ENCODE data around the gene ZNF398.

Gene ZNF398

GRCh38 chr7:149180722-149181449, 33.6 kb downstream of the ZNF398 start:
- H3K79me2 ChIP-seq (ENCODE audit: insufficient read depth, low read length), result no peaks in the 10 kb centered on the region
- H3K4me3 ChIP-seq (ENCODE audit: insufficient read depth, low read length, poor library complexity, severe bottlenecking), result no peak overlapping the region
- no peaks in the 10 kb centered on the region for H3K36me3 ChIP-seq (ENCODE audit: low read length)
- no peaks in the 10 kb centered on the region for H3K9me3 ChIP-seq (ENCODE audit: insufficient read depth, low read length)
- no peaks in the 10 kb centered on the region for H4K20me1 ChIP-seq (ENCODE audit: low read depth, low read length)
- H3K9ac ChIP-seq (ENCODE audit: low read length), result no peak overlapping the region
- peaks cover 5% of the 10 kb centered on the region; the same call in 1 of the 2 replicates for H3F3A ChIP-seq (ENCODE audit: insufficient read depth)
- no peak overlapping the region for H2AFZ ChIP-seq (ENCODE audit: low read depth, low read length, severe bottlenecking)
- no peaks in the 10 kb centered on the region for H3K9me2 ChIP-seq (replicated peaks; ENCODE audit: insufficient read depth, low read length)
- H3K27me3 ChIP-seq (ENCODE audit: low read length), result no peaks in the 10 kb centered on the region
- TF ChIP-seq EZH2phosphoT487 (conservative IDR thresholded peaks at IDR 0.05; ENCODE audit: low read length), result no peak
- TF ChIP-seq CTCF (IDR thresholded peaks at IDR 0.05; ENCODE audit: insufficient read depth, low read length, poor library complexity, severe bottlenecking), result no peak
- no peak overlapping the region for H3K4me2 ChIP-seq (ENCODE audit: low read depth, low read length, poor library complexity, severe bottlenecking)
- H3K27ac ChIP-seq (ENCODE audit: low read depth, low read length), result no peak overlapping the region

DNA sequence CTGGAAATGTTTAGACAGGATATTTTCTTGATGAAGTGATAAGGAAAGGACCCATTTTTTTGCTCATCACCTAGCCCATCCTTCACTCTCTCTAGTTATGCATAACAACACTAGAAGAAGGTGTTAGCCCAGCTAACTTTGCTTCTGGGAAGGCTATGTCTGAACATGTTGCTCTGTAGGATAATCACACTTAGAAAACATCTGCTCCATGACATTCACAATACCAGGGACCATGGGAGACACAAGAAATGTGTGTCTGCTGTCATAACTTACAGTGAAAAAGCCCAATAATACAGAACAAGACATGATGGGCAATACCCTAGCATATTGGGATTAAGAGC, 34.2 kb downstream of the ZNF398 start:
- H2AFZ ChIP-seq (ENCODE audit: low read depth, low read length, severe bottlenecking), result no peak overlapping the region
- H3F3A ChIP-seq (ENCODE audit: insufficient read depth), result peaks cover 7% of the 10 kb centered on the region; the same call in 1 of the 2 replicates
- no peaks in the 10 kb centered on the region for H3K36me3 ChIP-seq (ENCODE audit: low read length)
- no peaks in the 10 kb centered on the region for H3K9me3 ChIP-seq (ENCODE audit: insufficient read depth, low read length)
- no peaks in the 10 kb centered on the region for H3K27me3 ChIP-seq (ENCODE audit: low read length)
- H3K9ac ChIP-seq (ENCODE audit: low read length), result no peak overlapping the region
- no peaks in the 10 kb centered on the region for H4K20me1 ChIP-seq (ENCODE audit: low read depth, low read length)
- H3K9me2 ChIP-seq (replicated peaks; ENCODE audit: insufficient read depth, low read length), result no peaks in the 10 kb centered on the region
- no peak overlapping the region for H3K27ac ChIP-seq (ENCODE audit: low read depth, low read length)
- no peak overlapping the region for H3K4me3 ChIP-seq (ENCODE audit: insufficient read depth, low read length, poor library complexity, severe bottlenecking)
- no peak overlapping the region for H3K4me2 ChIP-seq (ENCODE audit: low read depth, low read length, poor library complexity, severe bottlenecking)
- no peaks in the 10 kb centered on the region for H3K79me2 ChIP-seq (ENCODE audit: insufficient read depth, low read length)
- no peak for TF ChIP-seq EZH2phosphoT487 (conservative IDR thresholded peaks at IDR 0.05; ENCODE audit: low read length)
- no peak for TF ChIP-seq CTCF (IDR thresholded peaks at IDR 0.05; ENCODE audit: insufficient read depth, low read length, poor library complexity, severe bottlenecking)

DNA sequence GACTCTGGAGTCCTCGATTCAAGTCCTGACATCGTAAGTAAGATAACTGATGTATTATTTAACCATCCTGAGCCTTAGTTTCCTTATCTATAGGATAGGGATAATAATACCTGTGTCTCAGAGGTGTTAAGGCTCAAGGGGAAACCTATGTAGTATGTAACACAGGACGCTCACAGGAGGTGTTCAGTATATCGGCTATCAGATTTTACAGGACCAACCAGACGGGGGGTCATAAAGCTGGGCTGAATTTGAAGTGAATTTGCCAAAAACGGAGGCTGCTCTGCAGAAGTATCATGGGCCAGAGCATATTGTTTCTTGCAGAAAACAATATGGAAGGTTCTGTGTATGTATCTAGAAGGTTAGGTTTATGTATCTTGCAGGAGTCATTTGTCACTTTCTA, 37.0 kb downstream of the ZNF398 start:
- H3K27ac ChIP-seq (ENCODE audit: low read depth, low read length), result no peak overlapping the region
- no peak overlapping the region for H3K4me2 ChIP-seq (ENCODE audit: low read depth, low read length, poor library complexity, severe bottlenecking)
- no peak overlapping the region for H3K9ac ChIP-seq (ENCODE audit: low read length)
- H3K79me2 ChIP-seq (ENCODE audit: insufficient read depth, low read length), result no peaks in the 10 kb centered on the region
- peaks cover 7% of the 10 kb centered on the region; the same call in 1 of the 2 replicates for H3F3A ChIP-seq (ENCODE audit: insufficient read depth)
- H3K27me3 ChIP-seq (ENCODE audit: low read length), result no peaks in the 10 kb centered on the region
- no peaks in the 10 kb centered on the region for H3K36me3 ChIP-seq (ENCODE audit: low read length)
- H2AFZ ChIP-seq (ENCODE audit: low read depth, low read length, severe bottlenecking), result no peak overlapping the region
- TF ChIP-seq CTCF (IDR thresholded peaks at IDR 0.05; ENCODE audit: insufficient read depth, low read length, poor library complexity, severe bottlenecking) (no peak), EZH2phosphoT487 (conservative IDR thresholded peaks at IDR 0.05; ENCODE audit: low read length) (no peak)
- H4K20me1 ChIP-seq (ENCODE audit: low read depth, low read length), result no peaks in the 10 kb centered on the region
- no peak overlapping the region for H3K4me3 ChIP-seq (ENCODE audit: insufficient read depth, low read length, poor library complexity, severe bottlenecking)
- no peaks in the 10 kb centered on the region for H3K9me3 ChIP-seq (ENCODE audit: insufficient read depth, low read length)
- H3K9me2 ChIP-seq (replicated peaks; ENCODE audit: insufficient read depth, low read length), result no peaks in the 10 kb centered on the region

Data from SU-DHL-6 (cell line).